WTC11 (cell line): ENCODE data around the gene TSPAN1. TPM values are rescaled to one million over a fixed set of nuclear protein-coding genes. Genes with fewer than 3 reads are reported as not detected.

ENCODE experiments used
- ATAC-seq: fragments of 200-7000 bp; cut with Tn5 transposase; 2 replicates; pipeline ENCODE4 v1.10.0; 2021; ENCODE audit warnings: mild to moderate bottlenecking, moderate library complexity
- CTCF ChIA-PET: fragments of 300-600 bp; sonication (Branson Sonifier 250); formaldehyde crosslinking; loops from one replicate; lab custom pipeline; 2021; ENCODE audit warnings: antibody characterized with exemption; lab: Charles Lee
- POLR2A ChIA-PET: fragments of 350-600 bp; sonication (Branson Sonifier 250); formaldehyde crosslinking; loops from one replicate; lab custom pipeline; 2021; ENCODE audit warnings: antibody characterized with exemption; lab: Charles Lee
- DNase-seq: peaks from one replicate; pipeline ENCODE4 v3.0.0; 2021; ENCODE audit warnings: low spot score
- H3K27ac Mint-ChIP-seq: 2 replicates; pipeline ENCODE4 v1.8.0; 2021; ENCODE audit warnings: mixed read lengths
- H3K27me3 Mint-ChIP-seq: 2 replicates; pipeline ENCODE4 v1.8.0; 2021; ENCODE audit warnings: low read depth, mild to moderate bottlenecking, moderate library complexity, mixed read lengths
- H3K36me3 Mint-ChIP-seq: 2 replicates; pipeline ENCODE4 v1.8.0; 2021; ENCODE audit warnings: mixed read lengths
- H3K4me1 Mint-ChIP-seq: 2 replicates; pipeline ENCODE4 v1.8.0; 2022; ENCODE audit warnings: mixed read lengths
- H3K4me3 Mint-ChIP-seq: 2 replicates; pipeline ENCODE4 v1.8.0; 2021; ENCODE audit warnings: mild to moderate bottlenecking, moderate library complexity, mixed read lengths
- H3K9me3 Mint-ChIP-seq: 2 replicates; pipeline ENCODE4 v1.8.0; 2021; ENCODE audit warnings: mixed read lengths
- ATF1 ChIP-seq: sonication (generic); formaldehyde crosslinking; IDR thresholded peaks from 2 replicates; pipeline ENCODE4 v1.8.1; 2023; ENCODE audit warnings: mild to moderate bottlenecking, moderate library complexity, missing genetic modification reagents
- ATF6 ChIP-seq: sonication (generic); formaldehyde crosslinking; IDR thresholded peaks from 2 replicates; pipeline ENCODE4 v1.8.1; 2023; ENCODE audit warnings: mild to moderate bottlenecking, missing genetic modification reagents
- CREB1 ChIP-seq: sonication (generic); formaldehyde crosslinking; IDR thresholded peaks from 2 replicates; pipeline ENCODE4 v1.8.0; 2023; ENCODE audit warnings: mild to moderate bottlenecking, missing genetic modification reagents
- E2F4 ChIP-seq: sonication (generic); formaldehyde crosslinking; IDR thresholded peaks from 2 replicates; pipeline ENCODE4 v1.8.1; 2022; ENCODE audit warnings: low read depth, mild to moderate bottlenecking, moderate library complexity, missing genetic modification reagents, borderline replicate concordance
- EMX1 ChIP-seq: fragments of 250-450 bp; sonication (Bioruptor Pico); IDR thresholded peaks from 2 replicates; pipeline ENCODE4 v1.8.0; 2021; ENCODE audit warnings: mild to moderate bottlenecking
- ESRRA ChIP-seq: sonication (generic); formaldehyde crosslinking; IDR thresholded peaks from 2 replicates; pipeline ENCODE4 v1.8.1; 2022; ENCODE audit warnings: mild to moderate bottlenecking, missing genetic modification reagents, borderline replicate concordance
- FOXJ3 ChIP-seq: sonication (generic); formaldehyde crosslinking; IDR thresholded peaks from 2 replicates; pipeline ENCODE4 v1.9.0; 2021; ENCODE audit warnings: missing genetic modification reagents, mild to moderate bottlenecking, borderline replicate concordance
- FOXP4 ChIP-seq: sonication (generic); formaldehyde crosslinking; IDR thresholded peaks from 2 replicates; pipeline ENCODE4 v1.8.0; 2022; ENCODE audit warnings: mild to moderate bottlenecking, missing genetic modification reagents
- JUN ChIP-seq: sonication (generic); formaldehyde crosslinking; IDR thresholded peaks from 2 replicates; pipeline ENCODE4 v1.8.0; 2023; ENCODE audit warnings: mild to moderate bottlenecking, missing genetic modification reagents
- MYBL2 ChIP-seq: sonication (generic); formaldehyde crosslinking; IDR thresholded peaks from 2 replicates; pipeline ENCODE4 v1.8.1; 2023; ENCODE audit warnings: mild to moderate bottlenecking, moderate library complexity, missing genetic modification reagents
- RORB ChIP-seq: fragments of 250-450 bp; sonication (Bioruptor Pico); IDR thresholded peaks from 2 replicates; pipeline ENCODE4 v1.9.0; 2021; ENCODE audit warnings: mild to moderate bottlenecking
- SP1 ChIP-seq: sonication (generic); formaldehyde crosslinking; conservative IDR thresholded peaks from 2 replicates; pipeline ENCODE4 v1.8.1; 2022; ENCODE audit warnings: missing genetic modification reagents
- TEAD4 ChIP-seq: sonication (generic); formaldehyde crosslinking; IDR thresholded peaks from 2 replicates; pipeline ENCODE4 v1.8.0; 2022; ENCODE audit warnings: mild to moderate bottlenecking, missing genetic modification reagents
- TP53 ChIP-seq: sonication (generic); formaldehyde crosslinking; IDR thresholded peaks from 2 replicates; pipeline ENCODE4 v1.8.1; 2023; ENCODE audit warnings: mild to moderate bottlenecking, missing genetic modification reagents
- USF2 ChIP-seq: sonication (generic); formaldehyde crosslinking; IDR thresholded peaks from 2 replicates; pipeline ENCODE4 v1.8.1; 2023; ENCODE audit warnings: mild to moderate bottlenecking, missing genetic modification reagents, moderate library complexity
- ZBTB21 ChIP-seq: sonication (generic); formaldehyde crosslinking; IDR thresholded peaks from 2 replicates; pipeline ENCODE4 v1.8.1; 2023; ENCODE audit warnings: mild to moderate bottlenecking, missing genetic modification reagents, borderline replicate concordance
- ZBTB43 ChIP-seq: sonication (generic); formaldehyde crosslinking; IDR thresholded peaks from 2 replicates; pipeline ENCODE4 v1.8.1; 2023; ENCODE audit warnings: mild to moderate bottlenecking, missing genetic modification reagents
- ZNF138 ChIP-seq: sonication (generic); formaldehyde crosslinking; conservative IDR thresholded peaks from 2 replicates; pipeline ENCODE4 v1.8.1; 2022; ENCODE audit warnings: mild to moderate bottlenecking, moderate library complexity, missing genetic modification reagents
- ZNF232 ChIP-seq: sonication (generic); formaldehyde crosslinking; IDR thresholded peaks from 2 replicates; pipeline ENCODE4 v1.8.0; 2022; ENCODE audit warnings: mild to moderate bottlenecking, missing genetic modification reagents
- ZNF281 ChIP-seq: sonication (generic); formaldehyde crosslinking; IDR thresholded peaks from 2 replicates; pipeline ENCODE4 v1.8.0; 2023; ENCODE audit warnings: mild to moderate bottlenecking, missing genetic modification reagents
- total RNA-seq: library from RNA; stranded (reverse); gene quantifications from 3 replicates; pipeline ENCODE4 v1.2.3, GENCODE V29; 2021

The TSPAN1 gene
- total RNA-seq, 1 experiment from 2014 or later = 0.50 TPM

- TF ChIP-seq JUN (CRISPR knock-in tag) = no peak; the same call in 1 of the 2 replicates
- TF ChIP-seq ATF6 = no peak
- ChIA-PET CTCF (interaction anchor here (1.1 to 1.4 kb wide), 3 partner anchors 90 to 113 kb away, joined by 3 to 7 read pairs (median 5); no protein-coding TSS in a partner anchor), POLR2A (interaction anchor here (0.6 to 1.5 kb wide), 3 partner anchors 15 to 87 kb away, joined by 3 to 7 read pairs (median 5); no protein-coding TSS in a partner anchor)
- H3K4me3 Mint-ChIP-seq = peak overlapping the region; percentile 90
- no peaks in the 10 kb centered on the region for H3K9me3 Mint-ChIP-seq
- H3K36me3 Mint-ChIP-seq = no peaks in the 10 kb centered on the region
- no peak for ATAC-seq
- H3K4me1 Mint-ChIP-seq = peaks cover 27% of the 10 kb centered on the region
- peaks cover 36% of the 10 kb centered on the region for H3K27me3 Mint-ChIP-seq
- peak overlapping the region; percentile 100 for H3K27ac Mint-ChIP-seq
- no peak for DNase-seq
These were observed 43.0 kb upstream of the TSPAN1 start for GRCh38 chr1:46131712-46132528.

GRCh38 chr1:46132529-46133180 lies 42.2 kb upstream of the TSPAN1 start, which contains the start of gene PIK3R3:
Gene PIK3R3, minus strand, starts transcription at chr1:46132629. Its CDS starts 677 bp downstream, at chr1:46131952.
- no peaks in the 10 kb centered on the region for H3K36me3 Mint-ChIP-seq
- ChIA-PET POLR2A (interaction anchor here (0.6 to 1.5 kb wide), 3 partner anchors 14 to 87 kb away, joined by 3 to 7 read pairs (median 5); no protein-coding TSS in a partner anchor), CTCF (interaction anchor here (1.1 to 1.4 kb wide), 3 partner anchors 89 to 112 kb away, joined by 3 to 7 read pairs (median 5); no protein-coding TSS in a partner anchor)
- H3K4me1 Mint-ChIP-seq = peaks cover 27% of the 10 kb centered on the region
- H3K4me3 Mint-ChIP-seq = peak within 1 kb of the TSS; percentile 90
- ATAC-seq (peak; percentile 96), DNase-seq (peak; percentile 98)
- H3K9me3 Mint-ChIP-seq = no peaks in the 10 kb centered on the region
- H3K27ac Mint-ChIP-seq = peak within 1 kb of the TSS; percentile 100
- peaks cover 36% of the 10 kb centered on the region for H3K27me3 Mint-ChIP-seq
- TF ChIP-seq SP1 = peak; percentile 85; the same call in 1 of the 2 replicates
- no peak for TF ChIP-seq USF2 (CRISPR knock-in tag)
- 0 out of 2 replicates have a peak, but pooled peaks have one; percentile 42 for TF ChIP-seq E2F4 (CRISPR knock-in tag)
- TF ChIP-seq ZNF138 (CRISPR knock-in tag) = no peak
- peak; percentile 96 for TF ChIP-seq FOXP4 (CRISPR knock-in tag)
- peak; percentile 92; the same call in 1 of the 2 replicates for TF ChIP-seq ZBTB43 (CRISPR knock-in tag)
- TF ChIP-seq ESRRA (CRISPR knock-in tag) = no peak; the same call in 1 of the 2 replicates
- peak; percentile 92; the same call in 1 of the 2 replicates for TF ChIP-seq TP53 (CRISPR knock-in tag)
- TF ChIP-seq MYBL2 = peak; percentile 97
- peak; percentile 91 for TF ChIP-seq FOXJ3
- TF ChIP-seq TEAD4 (CRISPR knock-in tag) = peak; percentile 54; the same call in 1 of the 2 replicates
- TF ChIP-seq ZNF281 (CRISPR knock-in tag) = no peak
- 0 out of 2 replicates have a peak, but pooled peaks have one; percentile 73 for TF ChIP-seq ATF1 (CRISPR knock-in tag)
- TF ChIP-seq EMX1 (CRISPR knock-in tag) = no peak
- no peak; the same call in 1 of the 2 replicates for TF ChIP-seq ZBTB21 (CRISPR knock-in tag)
- TF ChIP-seq CREB1 = peak; percentile 74
- TF ChIP-seq RORB = peak; percentile 68; the same call in 1 of the 2 replicates
- TF ChIP-seq ZNF232 (CRISPR knock-in tag) = peak; percentile 94
